Heart left ventricle (tissue), 13 donors: ENCODE results near the gene DVL1.

Experiments
- POLR2A ChIP-seq, 2 donors: fragments of 450-650 bp; IDR thresholded peaks; one replicate each; pipeline ENCODE4 v1.6.1; 2017; ENCODE audit warnings: antibody characterized with exemption in 2 of 2, mild to moderate bottlenecking in 2 of 2, moderate library complexity in 2 of 2
- TF ChIP-seq, protein P1 (sequence below), 12 donors: fragments of 200-600 bp; sonication (generic) in 4 of 12; IDR thresholded peaks; one replicate each; pipeline versions ENCODE4 v1.5.0 to v1.8.0; 2018 to 2022; ENCODE audit warnings: antibody characterized with exemption in 12 of 12, mild to moderate bottlenecking in 5 of 12
- donor health status: ischemic (EF 13 %, LVEDD 7.1; RV severe dilation, severe dysfunction).
- donor health status: DM: no; HTN: yes; CAD: no.
- donor health status: DM: no; HTN: no; CAD: no.
- donor health status: ischemic (EF 25% LVEDD 6.9; RV normal size, moderate dysfunction).
- donor health status: ischemic (EF 25% LVEDD 5.7; RV mildly dilated, moderate dysfunction).
- donor health status: ischemic (EF 35%, LVEDD 5.7; RV mildly dilated, moderate dysfunction).
- donor health status: nonischemic (EF 11% LVEDD 7.7; RV severe dilation, severe dysfunction).
- donor health status: DM: yes; HTN: yes; CAD: no.
- donor health status: PGD.
- donor health status: ischemic (EF 29% LVEDD 5.4; RV normal size, mild dysfunction).
- donor health status: nonischemic (EF 23%, LVEDD 6.1; RV moderate dilation, normal function).

DNA sequence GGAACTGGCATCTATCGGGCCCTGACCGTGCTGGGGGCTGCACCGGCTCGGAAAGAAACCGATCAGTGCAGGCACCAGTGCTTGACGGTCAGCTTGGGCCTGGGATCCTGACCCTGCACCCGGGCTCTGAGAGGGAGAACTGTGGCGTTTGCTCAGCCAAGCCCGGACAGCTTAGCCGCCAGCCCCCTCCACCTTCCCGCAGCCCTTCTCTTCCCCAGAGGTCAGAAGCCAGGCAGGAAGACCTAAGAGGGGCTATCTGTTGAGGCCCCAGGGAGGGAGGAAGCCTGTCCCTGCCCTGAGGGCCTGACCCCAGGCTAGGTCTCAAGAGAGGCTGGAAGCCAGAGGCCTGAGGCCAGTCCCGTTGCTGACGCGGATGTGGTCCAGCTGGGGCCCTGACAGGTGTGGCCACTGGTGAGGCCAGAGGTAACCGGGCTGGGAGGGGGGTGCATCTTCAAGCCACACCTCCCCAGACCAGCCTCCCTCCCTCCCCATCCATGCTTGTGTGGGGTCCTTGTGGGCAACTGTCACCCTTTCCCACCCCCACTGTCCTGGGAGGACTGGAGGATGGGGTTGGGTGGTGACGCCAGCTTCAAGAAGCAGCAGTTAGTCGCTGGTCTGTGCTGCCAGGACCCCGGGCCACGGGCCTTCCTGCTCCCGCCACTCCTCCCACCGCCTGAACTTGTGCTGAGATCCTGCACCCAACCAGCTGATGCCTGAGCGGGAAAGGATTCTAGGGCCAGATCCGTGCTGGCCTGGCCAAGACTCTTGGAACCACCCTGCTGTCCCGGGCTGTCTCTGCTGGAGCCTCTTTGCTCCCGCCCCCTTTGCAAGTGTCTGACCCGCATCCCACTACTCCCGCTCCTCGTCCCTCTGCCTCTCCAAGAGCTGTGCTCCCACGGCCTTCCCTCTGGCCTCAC, 2.6 kb upstream of the DVL1 start:
- TF ChIP-seq, protein P1, sequence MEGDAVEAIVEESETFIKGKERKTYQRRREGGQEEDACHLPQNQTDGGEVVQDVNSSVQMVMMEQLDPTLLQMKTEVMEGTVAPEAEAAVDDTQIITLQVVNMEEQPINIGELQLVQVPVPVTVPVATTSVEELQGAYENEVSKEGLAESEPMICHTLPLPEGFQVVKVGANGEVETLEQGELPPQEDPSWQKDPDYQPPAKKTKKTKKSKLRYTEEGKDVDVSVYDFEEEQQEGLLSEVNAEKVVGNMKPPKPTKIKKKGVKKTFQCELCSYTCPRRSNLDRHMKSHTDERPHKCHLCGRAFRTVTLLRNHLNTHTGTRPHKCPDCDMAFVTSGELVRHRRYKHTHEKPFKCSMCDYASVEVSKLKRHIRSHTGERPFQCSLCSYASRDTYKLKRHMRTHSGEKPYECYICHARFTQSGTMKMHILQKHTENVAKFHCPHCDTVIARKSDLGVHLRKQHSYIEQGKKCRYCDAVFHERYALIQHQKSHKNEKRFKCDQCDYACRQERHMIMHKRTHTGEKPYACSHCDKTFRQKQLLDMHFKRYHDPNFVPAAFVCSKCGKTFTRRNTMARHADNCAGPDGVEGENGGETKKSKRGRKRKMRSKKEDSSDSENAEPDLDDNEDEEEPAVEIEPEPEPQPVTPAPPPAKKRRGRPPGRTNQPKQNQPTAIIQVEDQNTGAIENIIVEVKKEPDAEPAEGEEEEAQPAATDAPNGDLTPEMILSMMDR (IDR thresholded peaks at IDR 0.05), result no peak
- TF ChIP-seq POLR2A (IDR thresholded peaks at IDR 0.05), result no peak
